Epithelial cell of prostate (primary cell): ENCODE measurements around the gene AMER2.

Source experiments
- DNase-seq: peaks from one replicate; pipeline ENCODE4 v3.0.0-alpha.2; 2011; ENCODE audit warnings: low read depth, low spot score
- H3K27ac ChIP-seq: fragments of 450-650 bp; 2 replicates; pipeline ENCODE4 v1.5.1; 2017; ENCODE audit warnings: mild to moderate bottlenecking

Gene AMER2

GRCh38 chr13:25157681-25158080, 14.4 kb downstream of the AMER2 start:
- no peak overlapping the region for H3K27ac ChIP-seq
- no peak for DNase-seq

DNA sequence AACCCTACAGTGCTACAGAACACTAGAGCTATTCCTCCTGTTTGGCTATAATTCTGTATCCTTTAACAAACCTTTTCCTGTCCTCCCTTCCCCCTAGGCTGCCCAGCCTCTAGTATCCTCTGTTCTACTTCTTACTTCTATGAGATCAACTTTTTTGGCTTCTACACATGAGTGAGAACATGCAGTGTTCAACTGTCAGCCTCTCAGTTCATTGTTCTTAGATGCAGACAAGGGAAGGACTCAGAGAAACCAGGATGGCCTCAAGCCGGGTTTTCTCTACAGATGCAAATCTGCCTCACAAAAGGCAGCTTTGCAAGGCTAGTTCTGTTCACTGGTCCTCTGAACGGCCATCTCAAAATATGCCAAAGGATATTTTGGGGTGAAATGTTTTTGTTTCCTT, 18.4 kb downstream of the AMER2 start:
- DNase-seq = no peak

GRCh38 chr13:25151626-25152195, 20.4 kb downstream of the AMER2 start:
- DNase-seq = no peak

More for the DNA sequence above, 18.4 kb downstream of the AMER2 start:
- no peak overlapping the region for H3K27ac ChIP-seq

GRCh38 chr13:25149711-25150110, 22.4 kb downstream of the AMER2 start:
- H3K27ac ChIP-seq = no peak overlapping the region
- DNase-seq = no peak

More at GRCh38 chr13:25151626-25152195, 20.4 kb downstream of the AMER2 start:
- H3K27ac ChIP-seq = no peak overlapping the region

DNA sequence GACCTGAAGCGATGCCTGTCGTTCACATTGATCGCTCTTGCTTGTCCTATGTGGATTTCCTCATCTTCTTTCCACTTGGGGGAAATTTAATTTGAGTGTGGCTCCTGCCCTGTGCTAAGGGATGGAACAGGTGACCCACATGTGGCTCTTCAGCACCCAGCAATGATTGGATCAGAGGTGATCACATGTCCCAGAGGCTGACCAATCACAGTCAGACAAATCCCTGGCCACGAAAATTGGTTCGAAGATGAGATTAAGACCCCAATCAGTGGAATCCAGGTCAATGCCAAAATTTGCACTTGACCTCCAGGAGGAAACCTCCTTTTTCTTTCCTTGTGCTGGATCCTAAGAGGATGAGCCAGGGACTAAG, 23.7 kb downstream of the AMER2 start:
- H3K27ac ChIP-seq = no peak overlapping the region
- DNase-seq = no peak

DNA sequence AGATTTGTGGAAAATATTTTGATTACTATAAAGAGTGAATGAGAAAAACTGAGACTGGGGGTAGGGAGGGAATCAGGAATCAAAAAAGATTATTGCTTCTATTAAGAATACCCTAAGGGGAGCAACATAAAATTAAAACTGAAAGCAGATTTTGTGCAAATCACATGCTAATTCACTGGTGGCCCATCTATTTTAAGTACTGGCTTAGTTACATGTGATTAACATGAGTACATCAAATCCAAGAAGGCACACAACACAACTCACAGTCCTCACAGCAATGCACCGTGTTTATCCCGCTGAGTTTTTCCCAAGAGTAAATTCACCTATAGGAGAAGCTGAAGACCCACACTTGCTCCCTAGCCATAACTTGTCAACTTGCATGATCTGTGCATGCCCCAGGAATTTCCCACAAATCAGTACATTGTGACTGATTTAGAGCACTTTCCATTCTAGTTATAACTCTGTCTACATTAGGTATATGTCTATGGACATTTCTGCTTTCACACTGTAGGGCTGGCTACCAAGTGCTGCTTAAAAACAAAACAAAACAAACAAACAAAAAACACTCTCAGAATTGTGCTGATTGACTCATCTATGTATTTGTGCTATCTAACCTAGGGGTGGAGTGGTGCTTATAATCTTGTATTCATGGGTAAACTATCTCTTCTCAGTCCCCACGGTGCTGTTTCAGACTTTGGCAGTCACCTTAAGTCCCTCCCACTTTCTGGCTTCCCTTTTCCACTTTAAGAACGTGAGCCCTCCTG, 24.3 kb downstream of the AMER2 start:
- H3K27ac ChIP-seq = no peak overlapping the region
- no peak for DNase-seq

- H3K27ac ChIP-seq = no peak overlapping the region
- DNase-seq = no peak
Observed at GRCh38 chr13:25143706-25144105, 28.4 kb downstream of the AMER2 start.

- no peak overlapping the region for H3K27ac ChIP-seq
- DNase-seq = no peak
Observed at GRCh38 chr13:25141042-25141441, 31.0 kb downstream of the AMER2 start.

GRCh38 chr13:25137788-25138115, 34.3 kb downstream of the AMER2 start:
- no peak overlapping the region for H3K27ac ChIP-seq
- no peak for DNase-seq

- no peak for DNase-seq
- no peak overlapping the region for H3K27ac ChIP-seq
Observed at GRCh38 chr13:25136880-25137787, 35.0 kb downstream of the AMER2 start.

DNA sequence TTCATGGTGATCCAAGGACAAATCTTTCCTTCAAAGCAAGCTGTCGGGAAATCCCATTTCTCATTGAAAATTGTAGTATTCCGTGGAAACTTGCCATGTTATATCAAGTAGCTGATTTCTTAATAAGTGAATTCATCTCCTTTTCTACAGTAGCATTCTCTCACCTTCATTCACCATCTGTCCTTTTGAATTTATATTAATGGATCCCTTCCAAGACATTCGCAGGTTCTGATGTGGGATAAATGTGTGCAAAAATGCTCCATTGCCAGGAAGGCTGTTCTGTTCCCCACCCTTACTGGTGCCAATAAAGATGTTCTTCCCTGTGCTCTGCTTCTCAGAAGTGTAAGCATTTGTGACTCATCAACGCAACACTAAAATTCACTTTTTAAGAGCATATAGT, 36.2 kb downstream of the AMER2 start:
- H3K27ac ChIP-seq = no peak overlapping the region
- no peak for DNase-seq

DNA sequence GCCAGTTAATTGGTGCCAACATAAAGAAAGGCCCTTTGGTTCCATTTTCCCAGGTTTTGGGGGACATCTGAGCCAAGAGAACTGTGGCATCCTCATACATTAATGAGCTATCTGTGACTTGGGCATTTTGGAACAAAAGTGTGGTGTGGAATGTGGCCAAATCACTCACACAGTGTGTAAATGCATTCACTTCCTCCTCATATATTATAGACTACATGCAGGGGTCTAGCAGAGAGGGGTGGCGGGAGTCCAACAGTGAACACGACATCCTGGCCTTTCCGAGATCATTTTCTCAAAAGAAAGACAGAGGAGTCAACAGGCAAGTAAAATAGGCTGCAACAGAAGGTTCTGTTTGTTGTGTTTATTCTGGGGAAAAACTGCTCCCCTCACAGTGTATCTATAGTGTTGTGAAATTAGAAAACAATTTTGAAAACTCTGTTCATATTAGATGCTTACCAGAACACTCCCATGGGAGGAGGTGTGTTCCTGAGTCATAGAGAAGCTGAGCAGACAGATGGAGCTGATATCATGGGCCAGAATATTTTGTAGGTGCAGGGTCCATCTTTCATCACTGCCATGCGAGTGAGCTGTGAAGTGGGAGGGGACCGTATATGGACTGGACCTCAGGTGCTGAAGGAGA, 39.2 kb downstream of the AMER2 start:
- H3K27ac ChIP-seq = no peak overlapping the region
- no peak for DNase-seq

DNA sequence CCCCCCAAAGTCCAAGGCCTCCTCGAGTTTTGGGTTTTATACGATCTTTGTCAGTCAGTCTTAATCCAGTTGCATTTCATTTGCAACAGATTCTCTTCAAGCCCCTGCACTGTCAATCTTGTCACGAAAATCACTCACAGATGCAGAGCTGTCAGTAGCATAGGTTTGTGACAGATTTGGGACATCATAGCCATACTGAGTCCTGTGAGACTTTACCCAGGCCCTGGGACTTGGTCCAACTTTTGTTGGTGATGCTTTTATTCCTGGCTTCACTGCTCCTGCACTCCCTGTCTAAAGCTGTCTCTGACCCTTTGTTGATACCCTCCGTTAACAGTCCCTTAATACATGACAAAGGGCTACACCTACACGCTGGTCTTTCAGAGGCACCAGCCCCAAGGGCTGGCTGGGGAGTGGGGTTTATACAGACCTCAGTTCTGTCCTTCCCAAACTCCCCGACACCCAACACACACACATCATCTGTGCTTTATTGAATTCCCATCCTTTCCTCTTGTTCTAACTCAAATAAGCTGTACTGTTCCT, 40.1 kb downstream of the AMER2 start:
- DNase-seq = no peak
- no peak overlapping the region for H3K27ac ChIP-seq

DNA sequence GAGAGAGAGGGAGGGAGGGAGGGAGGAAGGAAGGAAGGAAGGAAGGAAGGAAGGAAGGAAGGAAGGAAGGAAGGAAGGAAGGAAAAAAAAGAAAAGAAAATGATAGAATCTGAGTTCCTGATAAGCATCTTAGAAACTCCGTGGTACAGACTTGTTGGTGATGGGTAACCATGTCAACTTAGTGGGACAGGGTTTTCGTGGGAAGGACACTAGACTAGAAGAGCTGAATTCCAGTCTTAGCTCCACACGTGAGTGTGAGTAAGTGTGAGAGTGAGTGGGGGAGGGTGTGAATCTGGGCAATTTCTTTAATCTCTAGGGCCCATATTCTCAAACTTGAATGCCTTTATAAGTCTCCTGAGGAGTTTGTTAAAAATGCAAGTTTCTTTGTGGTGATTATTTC, 41.1 kb downstream of the AMER2 start:
- DNase-seq = no peak
- H3K27ac ChIP-seq = no peak overlapping the region

GRCh38 chr13:25118378-25118905, 53.6 kb downstream of the AMER2 start:
- DNase-seq = no peak
- H3K27ac ChIP-seq = no peak overlapping the region

DNA sequence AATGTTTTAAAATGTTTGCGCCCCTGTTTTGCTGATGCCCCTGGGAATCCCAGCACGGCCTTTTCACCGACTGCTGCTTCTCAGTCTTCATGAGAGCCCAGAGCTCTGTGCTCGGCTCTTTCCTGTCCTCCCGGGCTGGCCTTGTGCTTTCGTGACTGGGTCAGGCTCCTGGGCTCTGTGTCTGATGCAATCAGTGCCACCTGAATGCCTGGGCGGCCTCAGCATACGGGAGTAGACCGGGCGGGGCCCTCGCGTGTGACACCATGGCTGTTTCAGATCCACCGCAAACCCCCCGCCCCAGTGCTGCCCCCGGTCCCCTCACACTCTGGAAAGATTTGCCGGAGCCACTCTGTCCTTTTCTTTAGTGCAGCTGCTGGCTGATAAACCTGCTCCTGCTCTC, 54.8 kb downstream of the AMER2 start:
- no peak for DNase-seq
- no peak overlapping the region for H3K27ac ChIP-seq

DNA sequence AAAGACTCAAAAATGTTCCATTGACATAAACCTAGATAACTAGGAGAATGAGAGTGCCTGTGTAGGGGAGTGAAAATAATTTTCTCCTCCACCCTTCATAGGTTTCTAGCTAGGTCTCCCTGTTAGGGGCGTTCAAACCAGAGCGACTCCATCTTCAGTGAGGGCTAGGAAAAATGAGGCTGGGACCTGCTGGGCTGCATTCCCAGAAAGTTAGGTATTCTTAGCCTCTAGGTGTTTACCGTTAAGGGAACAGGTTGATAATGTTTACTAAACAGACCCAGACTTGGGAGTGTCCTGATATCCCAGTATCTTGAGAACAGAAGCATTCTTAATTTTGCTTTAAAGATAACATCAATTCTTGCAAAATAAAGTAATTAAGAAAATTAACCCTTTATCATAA, 56.0 kb downstream of the AMER2 start:
- no peak overlapping the region for H3K27ac ChIP-seq
- DNase-seq = no peak

DNA sequence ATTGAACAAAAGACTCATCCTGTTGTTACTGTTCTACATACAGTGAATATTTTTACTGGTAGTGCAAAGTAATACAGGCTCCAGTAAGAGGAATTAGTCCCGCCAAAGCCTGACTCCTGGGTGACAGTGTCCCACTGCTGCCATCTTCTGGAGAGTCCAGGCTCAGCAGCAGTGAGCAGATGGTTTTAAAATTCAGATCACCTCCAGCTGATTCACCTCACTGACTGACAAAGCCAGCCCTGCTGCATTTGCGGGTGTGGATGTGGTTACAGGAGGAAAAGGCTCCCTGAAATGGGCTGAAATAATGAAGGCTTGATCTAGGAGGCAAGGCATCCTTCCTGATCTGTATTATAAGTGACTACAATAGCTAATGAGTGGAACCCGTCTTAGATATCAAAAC, 57.9 kb downstream of the AMER2 start:
- peak; percentile 27 for DNase-seq
- H3K27ac ChIP-seq = no peak overlapping the region

- no peak for DNase-seq
- H3K27ac ChIP-seq = no peak overlapping the region
Observed at GRCh38 chr13:25112695-25113255, 59.3 kb downstream of the AMER2 start.
